Urothelium cell line (cell line): ENCODE data around the gene RGS3.

ENCODE experiments used
- DNase-seq: peaks from one replicate; pipeline ENCODE4 v3.0.0; 2011; ENCODE audit warnings: low spot score, mixed read lengths
- FAIRE-seq: peaks from 2 replicates; lab custom pipeline; 2011; peaks lifted over from hg19 to GRCh38; lab: Jason Lieb, UNC

RGS3 gene

GRCh38 chr9:113528088-113528487 lies 64.6 kb downstream of the RGS3 start:
- FAIRE-seq (no peak), DNase-seq (no peak)

GRCh38 chr9:113528811-113529210 lies 65.3 kb downstream of the RGS3 start:
- FAIRE-seq (no peak), DNase-seq (no peak)

- FAIRE-seq (no peak), DNase-seq (no peak)
Observed at GRCh38 chr9:113529336-113530009, 65.9 kb downstream of the RGS3 start.

GRCh38 chr9:113530022-113530635 lies 66.6 kb downstream of the RGS3 start:
- DNase-seq: no peak
- FAIRE-seq: no peak

- DNase-seq (no peak), FAIRE-seq (no peak)
Observed at GRCh38 chr9:113530942-113531341, 67.4 kb downstream of the RGS3 start.

GRCh38 chr9:113531919-113532808 lies 68.6 kb downstream of the RGS3 start:
- FAIRE-seq: no peak
- DNase-seq: no peak

- DNase-seq (no peak), FAIRE-seq (no peak)
Observed at GRCh38 chr9:113532809-113533190, 69.3 kb downstream of the RGS3 start.

- FAIRE-seq: no peak
- no peak for DNase-seq
Observed at GRCh38 chr9:113533335-113534225, 70.1 kb downstream of the RGS3 start.

- no peak for DNase-seq
- no peak for FAIRE-seq
Observed at GRCh38 chr9:113535756-113536155, 72.2 kb downstream of the RGS3 start.

GRCh38 chr9:113536166-113536482 lies 72.6 kb downstream of the RGS3 start:
- FAIRE-seq: no peak
- no peak for DNase-seq

- DNase-seq: no peak
- FAIRE-seq: no peak
Observed at GRCh38 chr9:113536483-113537228, 73.1 kb downstream of the RGS3 start.

- DNase-seq: no peak
- FAIRE-seq: no peak
Observed at GRCh38 chr9:113537229-113537810, 73.8 kb downstream of the RGS3 start.

GRCh38 chr9:113538131-113538530 lies 74.6 kb downstream of the RGS3 start:
- FAIRE-seq: no peak

GRCh38 chr9:113538701-113539430 lies 75.3 kb downstream of the RGS3 start:
- no peak for DNase-seq
- FAIRE-seq: no peak

More at GRCh38 chr9:113538131-113538530, 74.6 kb downstream of the RGS3 start:
- DNase-seq: no peak

- DNase-seq: no peak
- FAIRE-seq: no peak
Observed at GRCh38 chr9:113540466-113540865, 76.9 kb downstream of the RGS3 start.

GRCh38 chr9:113541019-113541900 lies 77.7 kb downstream of the RGS3 start:
- FAIRE-seq (no peak), DNase-seq (no peak)

- DNase-seq: no peak
- no peak for FAIRE-seq
Observed at GRCh38 chr9:113542006-113542405, 78.5 kb downstream of the RGS3 start.

GRCh38 chr9:113542741-113543140 lies 79.2 kb downstream of the RGS3 start:
- FAIRE-seq (no peak), DNase-seq (no peak)
